Measurements from ENCODE around the gene SMIM29. TPM values are rescaled to one million over a fixed set of nuclear protein-coding genes. Genes with fewer than 3 reads are reported as not detected.

Gene SMIM29
- total RNA-seq, 1 donor from 2014 or later = 25.8 TPM

DNA sequence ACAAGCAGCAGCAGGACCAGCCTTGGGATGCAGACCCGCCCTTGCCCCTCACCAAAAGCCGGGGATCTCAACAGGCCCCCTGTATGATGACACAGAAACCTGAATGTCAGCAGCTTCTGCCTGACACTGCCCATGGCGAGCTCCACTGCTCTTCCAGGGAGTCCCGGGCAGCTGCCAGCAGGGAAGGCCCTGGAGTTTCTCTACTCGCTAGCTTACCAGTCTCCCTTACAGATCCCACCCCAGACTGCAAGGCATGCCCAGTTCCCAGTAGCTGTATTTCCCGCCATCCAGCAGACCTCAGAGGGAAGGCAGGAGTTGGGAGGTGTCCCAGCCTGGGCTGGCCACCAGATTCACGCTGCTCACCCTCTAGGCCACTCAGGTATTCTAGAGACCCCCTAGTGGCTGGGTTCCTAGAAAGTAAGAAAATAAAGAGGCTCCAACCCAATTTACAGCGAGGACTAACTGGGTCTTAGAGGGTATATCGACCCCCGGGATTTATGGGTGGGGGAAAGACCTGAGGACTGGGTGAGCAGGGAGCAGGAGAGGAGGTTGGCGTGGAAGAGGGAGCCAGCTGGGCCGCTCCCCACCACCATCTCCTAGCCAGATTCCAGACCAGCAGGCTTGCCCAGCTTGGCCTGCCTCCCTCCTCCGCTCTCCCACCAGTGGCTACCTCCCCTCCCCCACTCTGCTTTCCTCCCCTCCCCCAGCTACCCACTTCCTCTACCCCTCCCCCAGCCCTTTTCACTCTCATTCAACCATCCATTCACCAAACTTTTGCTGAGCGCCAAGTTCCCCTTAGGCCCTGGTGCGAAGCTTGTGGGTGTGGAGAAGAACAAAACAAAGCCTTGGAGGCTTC is 21.8 kb downstream of the SMIM29 start:
- H3K4me3 Mint-ChIP-seq = peak overlapping the region; percentile 52
- H3K27me3 Mint-ChIP-seq = no peaks in the 10 kb centered on the region
- TF ChIP-seq, protein P1, sequence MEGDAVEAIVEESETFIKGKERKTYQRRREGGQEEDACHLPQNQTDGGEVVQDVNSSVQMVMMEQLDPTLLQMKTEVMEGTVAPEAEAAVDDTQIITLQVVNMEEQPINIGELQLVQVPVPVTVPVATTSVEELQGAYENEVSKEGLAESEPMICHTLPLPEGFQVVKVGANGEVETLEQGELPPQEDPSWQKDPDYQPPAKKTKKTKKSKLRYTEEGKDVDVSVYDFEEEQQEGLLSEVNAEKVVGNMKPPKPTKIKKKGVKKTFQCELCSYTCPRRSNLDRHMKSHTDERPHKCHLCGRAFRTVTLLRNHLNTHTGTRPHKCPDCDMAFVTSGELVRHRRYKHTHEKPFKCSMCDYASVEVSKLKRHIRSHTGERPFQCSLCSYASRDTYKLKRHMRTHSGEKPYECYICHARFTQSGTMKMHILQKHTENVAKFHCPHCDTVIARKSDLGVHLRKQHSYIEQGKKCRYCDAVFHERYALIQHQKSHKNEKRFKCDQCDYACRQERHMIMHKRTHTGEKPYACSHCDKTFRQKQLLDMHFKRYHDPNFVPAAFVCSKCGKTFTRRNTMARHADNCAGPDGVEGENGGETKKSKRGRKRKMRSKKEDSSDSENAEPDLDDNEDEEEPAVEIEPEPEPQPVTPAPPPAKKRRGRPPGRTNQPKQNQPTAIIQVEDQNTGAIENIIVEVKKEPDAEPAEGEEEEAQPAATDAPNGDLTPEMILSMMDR (IDR thresholded peaks at IDR 0.05) = no peak
- H3K36me3 Mint-ChIP-seq (ENCODE audit: low read depth) = no peaks in the 10 kb centered on the region
- ATAC-seq (ENCODE audit: low read depth) (peak; percentile 7), DNase-seq (no peak)
- POLR2A ChIA-PET = interaction anchor here (0.6 to 7.5 kb wide), 9 partner anchors 11 to 69 kb away, joined by 3 to 297 read pairs (median 4); partner anchors contain the start of genes HMGA1 and SMIM29
- H3K9me3 Mint-ChIP-seq = no peaks in the 10 kb centered on the region
- H3K27ac Mint-ChIP-seq = peak overlapping the region; percentile 82
- CTCF ChIA-PET = interaction anchor here (0.6 to 2.5 kb wide), 4 partner anchors 21 to 38 kb away, joined by 3 to 7 read pairs (median 3); partner anchors contain the start of gene SMIM29
- H3K4me1 Mint-ChIP-seq = peaks cover 63% of the 10 kb centered on the region
- intact Hi-C loops (cut with micrococcal nuclease) = loop anchor here (1.0 kb wide), 1 partner anchor 31 kb away; no protein-coding TSS in a partner anchor

DNA sequence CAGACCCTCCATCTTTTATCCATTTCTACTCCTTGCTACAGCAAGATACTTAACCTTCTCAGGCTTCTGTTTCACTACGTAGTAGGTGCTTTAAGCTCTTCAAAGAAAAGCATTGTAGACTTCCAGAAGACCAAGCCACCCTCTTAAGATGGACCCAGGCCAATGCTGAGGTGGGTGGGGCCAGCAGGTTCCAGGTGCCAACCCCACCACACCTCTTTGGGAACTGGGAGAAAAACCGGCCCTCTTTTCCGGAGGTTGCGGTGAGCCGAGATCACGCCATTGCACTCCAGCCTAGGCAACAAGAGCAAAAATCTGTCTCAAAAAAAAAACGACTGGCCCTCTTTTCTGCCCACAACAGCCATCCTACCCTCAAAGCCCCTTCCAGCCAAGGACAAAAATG is 22.7 kb downstream of the SMIM29 start:
- TF ChIP-seq, protein P1 (IDR thresholded peaks at IDR 0.05) = no peak
- ChIA-PET CTCF (interaction anchor here (0.6 kb wide), 1 partner anchor 37 kb away, joined by 3 read pairs; no protein-coding TSS in a partner anchor), POLR2A (interaction anchor here (0.7 to 7.5 kb wide), 5 partner anchors 11 to 43 kb away, joined by 3 to 297 read pairs (median 7); partner anchors contain the start of genes HMGA1 and SMIM29)
- H3K27ac Mint-ChIP-seq = peak overlapping the region; percentile 37
- no peak for DNase-seq
- H3K27me3 Mint-ChIP-seq = no peaks in the 10 kb centered on the region
- no peak overlapping the region for H3K4me3 Mint-ChIP-seq
- H3K36me3 Mint-ChIP-seq (ENCODE audit: low read depth) = no peaks in the 10 kb centered on the region
- H3K4me1 Mint-ChIP-seq = peaks cover 63% of the 10 kb centered on the region
- intact Hi-C loops (cut with micrococcal nuclease) = no loop called here
- no peak for ATAC-seq (ENCODE audit: low read depth)
- no peaks in the 10 kb centered on the region for H3K9me3 Mint-ChIP-seq

DNA sequence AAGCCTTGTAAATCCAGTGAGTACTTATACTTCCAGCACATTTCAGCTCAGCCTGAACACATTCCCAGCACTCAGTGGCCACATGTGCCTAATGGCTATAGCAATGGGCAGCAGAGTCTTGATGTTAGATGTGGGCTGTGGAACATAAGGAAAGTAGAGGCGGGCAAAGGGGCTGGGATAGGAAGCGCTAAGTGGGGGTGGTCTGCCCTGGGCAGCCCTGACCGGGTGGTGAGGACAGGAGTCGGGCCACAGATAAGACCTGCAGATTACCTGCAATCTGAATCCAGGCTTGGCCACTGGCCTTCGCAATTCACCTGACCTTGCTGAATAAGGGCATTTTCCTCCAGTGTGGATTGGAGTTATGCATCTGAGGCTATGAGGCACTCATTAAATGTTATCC is 23.3 kb downstream of the SMIM29 start:
- no peaks in the 10 kb centered on the region for H3K36me3 Mint-ChIP-seq (ENCODE audit: low read depth)
- H3K27me3 Mint-ChIP-seq = no peaks in the 10 kb centered on the region
- POLR2A ChIA-PET = interaction anchor here (3.0 to 7.5 kb wide), 2 partner anchors 8 to 12 kb away, joined by 26 to 297 read pairs; partner anchors contain the start of gene HMGA1
- H3K9me3 Mint-ChIP-seq = no peaks in the 10 kb centered on the region
- CTCF ChIA-PET = no interaction called here
- H3K4me1 Mint-ChIP-seq = peaks cover 61% of the 10 kb centered on the region
- no peak for ATAC-seq (ENCODE audit: low read depth)
- peak overlapping the region; percentile 37 for H3K27ac Mint-ChIP-seq
- DNase-seq = no peak
- intact Hi-C loops (cut with micrococcal nuclease) = no loop called here
- no peak overlapping the region for H3K4me3 Mint-ChIP-seq
- TF ChIP-seq, protein P1 (IDR thresholded peaks at IDR 0.05) = no peak

DNA sequence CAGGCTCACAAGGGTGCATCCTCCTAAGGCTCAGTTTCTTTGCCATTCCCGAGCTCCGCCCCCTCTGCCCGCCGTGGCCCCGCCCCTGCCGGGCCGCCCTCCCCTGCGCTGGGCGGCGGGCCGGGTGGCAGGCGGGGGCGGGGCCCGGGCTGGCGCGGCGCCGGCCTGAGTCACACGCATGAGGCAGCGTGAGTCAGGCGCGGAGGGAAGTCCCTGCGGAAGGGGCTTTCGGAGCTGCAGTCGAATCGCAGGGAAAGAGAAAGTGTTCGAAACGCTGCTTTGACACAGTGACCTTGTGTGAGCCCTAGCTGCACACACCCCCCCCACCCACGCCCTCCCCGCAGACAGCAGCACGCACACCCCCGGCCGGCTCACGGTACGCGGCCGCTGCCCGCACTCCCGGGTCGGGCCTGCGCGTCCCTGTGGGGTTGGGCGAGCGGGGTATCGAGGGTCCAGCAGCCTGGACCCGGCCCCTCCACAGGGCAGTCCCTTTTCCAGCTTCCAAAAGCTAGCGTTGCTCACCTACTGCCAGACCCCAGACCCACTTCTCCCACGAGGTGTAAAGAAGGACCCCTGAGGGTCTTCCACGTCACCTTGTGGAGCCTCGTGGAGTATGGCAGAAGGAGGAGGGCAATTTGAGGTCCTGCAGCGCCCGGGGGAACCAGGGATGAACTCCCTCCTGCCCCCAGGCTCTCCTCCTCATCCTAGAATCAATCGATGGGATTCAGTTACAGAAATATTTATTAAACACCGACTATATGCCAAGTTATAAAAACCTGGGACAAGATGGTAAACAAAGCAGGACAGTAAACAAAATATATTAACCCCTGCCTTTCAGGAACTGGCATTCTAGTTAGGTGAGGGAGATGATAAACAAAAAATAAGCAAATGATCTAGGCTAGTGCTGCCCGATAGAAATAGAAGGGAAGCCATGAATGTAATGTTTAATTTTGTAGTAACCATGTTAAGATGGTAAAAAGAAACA is 24.6 kb downstream of the SMIM29 start:
- CTCF ChIA-PET = interaction anchor here (1.5 to 2.0 kb wide), 4 partner anchors 12 to 190 kb away, joined by 5 to 13 read pairs (median 10); partner anchors contain the start of genes HMGA1 and SMIM29
- peak overlapping the region; percentile 68 for H3K4me3 Mint-ChIP-seq
- POLR2A ChIA-PET = interaction anchor here (0.5 to 7.5 kb wide), 22 partner anchors 9 to 1079 kb away, joined by 3 to 297 read pairs (median 6); partner anchors contain the start of genes HMGA1, ILRUN, RPS10 and SMIM29
- H3K9me3 Mint-ChIP-seq = no peaks in the 10 kb centered on the region
- H3K36me3 Mint-ChIP-seq (ENCODE audit: low read depth) = no peaks in the 10 kb centered on the region
- intact Hi-C loops (cut with micrococcal nuclease) = loop anchor here (1.0 kb wide), 3 partner anchors 12 to 41 kb away; partner anchors contain the start of genes HMGA1 and SMIM29
- ATAC-seq (ENCODE audit: low read depth) = peak; percentile 94
- TF ChIP-seq, protein P1 (IDR thresholded peaks at IDR 0.05) = no peak
- peak; percentile 94 for DNase-seq
- no peaks in the 10 kb centered on the region for H3K27me3 Mint-ChIP-seq
- peak overlapping the region; percentile 87 for H3K27ac Mint-ChIP-seq
- peaks cover 64% of the 10 kb centered on the region for H3K4me1 Mint-ChIP-seq

Measured in activated B cell treated with CpG ODN at 0.5 μM for 24 hours (primary cell).